DND-41 (cell line): ENCODE data around the gene SPSB1.

ENCODE experiments used
- EZH2 ChIP-seq: IDR thresholded peaks from 3 replicates; pipeline ENCODE4 v1.6.1; 2012; ENCODE audit warnings: borderline replicate concordance, low read depth, mild to moderate bottlenecking, moderate library complexity, low read length, inconsistent platforms; ENCODE audit not compliant: severe bottlenecking
- TF ChIP-seq, protein P1 (sequence below): IDR thresholded peaks from 2 replicates; pipeline ENCODE4 v1.5.1; 2012; ENCODE audit warnings: borderline replicate concordance, low read length, moderate library complexity, mild to moderate bottlenecking; ENCODE audit not compliant: poor library complexity, severe bottlenecking; ENCODE audit errors: extremely low read depth

DNA sequence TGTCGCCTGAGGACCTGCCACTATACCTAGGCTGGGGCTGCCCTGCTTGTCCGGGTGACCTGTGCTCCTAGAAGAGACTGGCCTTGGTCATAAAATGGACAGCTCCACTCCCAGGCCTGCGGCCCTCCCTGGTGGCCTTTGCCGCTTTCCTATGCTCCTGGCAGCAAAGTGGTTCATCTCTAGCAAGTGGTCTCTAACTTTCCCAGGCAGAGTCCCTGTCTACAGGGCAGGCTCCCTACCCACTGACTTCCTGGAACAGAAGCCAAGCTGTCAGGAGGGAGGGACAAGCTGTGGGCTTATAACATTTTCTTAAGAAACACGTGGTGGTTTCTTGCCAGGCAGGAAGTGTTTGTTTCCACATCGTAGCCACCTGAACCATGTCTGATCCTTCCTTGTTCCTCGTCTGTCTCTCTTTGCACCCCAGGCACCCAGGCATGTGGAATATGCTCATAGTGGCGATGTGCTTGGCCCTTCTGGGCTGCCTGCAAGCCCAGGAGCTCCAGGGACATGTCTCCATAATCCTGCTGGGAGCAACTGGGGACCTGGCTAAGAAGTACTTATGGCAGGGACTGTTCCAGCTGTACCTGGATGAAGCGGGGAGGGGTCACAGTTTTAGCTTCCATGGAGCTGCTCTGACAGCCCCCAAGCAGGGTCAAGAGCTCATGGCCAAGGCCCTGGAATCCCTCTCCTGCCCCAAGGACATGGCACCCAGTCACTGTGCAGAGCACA is 48.0 kb upstream of the SPSB1 start:
- TF ChIP-seq, protein P1, sequence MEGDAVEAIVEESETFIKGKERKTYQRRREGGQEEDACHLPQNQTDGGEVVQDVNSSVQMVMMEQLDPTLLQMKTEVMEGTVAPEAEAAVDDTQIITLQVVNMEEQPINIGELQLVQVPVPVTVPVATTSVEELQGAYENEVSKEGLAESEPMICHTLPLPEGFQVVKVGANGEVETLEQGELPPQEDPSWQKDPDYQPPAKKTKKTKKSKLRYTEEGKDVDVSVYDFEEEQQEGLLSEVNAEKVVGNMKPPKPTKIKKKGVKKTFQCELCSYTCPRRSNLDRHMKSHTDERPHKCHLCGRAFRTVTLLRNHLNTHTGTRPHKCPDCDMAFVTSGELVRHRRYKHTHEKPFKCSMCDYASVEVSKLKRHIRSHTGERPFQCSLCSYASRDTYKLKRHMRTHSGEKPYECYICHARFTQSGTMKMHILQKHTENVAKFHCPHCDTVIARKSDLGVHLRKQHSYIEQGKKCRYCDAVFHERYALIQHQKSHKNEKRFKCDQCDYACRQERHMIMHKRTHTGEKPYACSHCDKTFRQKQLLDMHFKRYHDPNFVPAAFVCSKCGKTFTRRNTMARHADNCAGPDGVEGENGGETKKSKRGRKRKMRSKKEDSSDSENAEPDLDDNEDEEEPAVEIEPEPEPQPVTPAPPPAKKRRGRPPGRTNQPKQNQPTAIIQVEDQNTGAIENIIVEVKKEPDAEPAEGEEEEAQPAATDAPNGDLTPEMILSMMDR = no peak
- TF ChIP-seq EZH2 = no peak
